GM19239 (cell line): Measurements from ENCODE around the gene KLB.

ENCODE experiments used
- DNase-seq: peaks from one replicate; pipeline ENCODE4 v3.0.0; 2011; ENCODE audit warnings: low spot score; ENCODE audit not compliant: insufficient read length
- FAIRE-seq: peaks from 2 replicates; lab custom pipeline; 2011; peaks lifted over from hg19 to GRCh38; lab: Jason Lieb, UNC

The KLB gene

GRCh38 chr4:39497909-39498726, 91.4 kb downstream of the KLB start:
- DNase-seq (no peak), FAIRE-seq (no peak)

GRCh38 chr4:39498727-39499020, 91.9 kb downstream of the KLB start:
- DNase-seq (no peak), FAIRE-seq (no peak)
